ENCODE data around the gene WDR72.

- TF ChIP-seq RARB (CRISPR knock-in tag; IDR thresholded peaks at IDR 0.05) (no peak), TCF4 (CRISPR knock-in tag; IDR thresholded peaks at IDR 0.05; ENCODE audit: borderline replicate concordance) (no peak), ZNF70 (CRISPR knock-in tag; IDR thresholded peaks at IDR 0.05) (no peak), BACH2 (CRISPR knock-in tag; IDR thresholded peaks at IDR 0.05; ENCODE audit: borderline replicate concordance) (no peak), POU6F1 (CRISPR knock-in tag; IDR thresholded peaks at IDR 0.05; ENCODE audit: borderline replicate concordance, low read depth) (no peak), OSR1 (CRISPR knock-in tag; IDR thresholded peaks at IDR 0.05) (no peak), ZFP30 (CRISPR knock-in tag; IDR thresholded peaks at IDR 0.05) (no peak), ESRRG (CRISPR knock-in tag; IDR thresholded peaks at IDR 0.05) (no peak), GLIS3 (CRISPR knock-in tag; IDR thresholded peaks at IDR 0.05) (no peak)
Observed at GRCh38 chr15:53590380-53590779, 169.1 kb downstream of the WDR72 start.

Measured in SK-N-SH treated with all-trans-retinoic acid at 6 μM for 48 hours (cell line).